Endothelial cell of hepatic sinusoid (primary cell): Measurements from ENCODE around the gene PLCB1.

Experiments
- in situ Hi-C: cut with HindIII; loops from 2 replicates; pipeline ENCODE4 v1.10.0; 2017; ENCODE audit warnings: low sequenced_read_pairs

The PLCB1 gene

DNA sequence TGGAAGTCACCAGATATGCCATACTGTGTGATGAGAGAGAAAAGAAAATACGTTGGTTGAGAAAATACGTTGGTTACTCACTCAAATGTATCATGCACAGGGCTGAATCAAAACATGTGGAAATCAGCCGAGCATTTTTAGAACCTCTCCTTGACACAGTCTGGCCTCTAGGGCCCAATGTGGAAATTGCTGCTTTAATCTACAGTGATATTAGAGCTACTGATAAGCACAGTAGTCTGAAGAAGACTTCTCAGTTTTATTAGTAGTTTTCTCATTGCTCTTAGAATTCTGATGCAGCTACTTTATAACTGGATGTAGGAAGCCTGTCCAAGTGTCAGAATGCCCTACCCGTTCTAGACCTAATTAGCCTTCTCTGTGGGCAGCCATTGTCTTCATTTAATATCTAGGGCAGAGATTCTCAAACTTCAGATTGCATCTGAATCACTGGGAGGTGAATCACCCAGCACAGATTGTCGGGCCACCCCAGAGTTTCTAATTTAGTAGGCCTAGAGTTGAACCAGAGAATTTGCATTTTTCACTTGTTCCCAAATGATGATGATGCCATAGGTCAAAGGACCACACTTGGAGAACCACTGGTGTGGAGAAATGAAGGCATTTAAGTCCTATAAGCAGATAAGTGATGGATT, 229.1 kb downstream of the PLCB1 start:
- in situ Hi-C loops: loop anchor here (25.0 kb wide), 1 partner anchor 351 kb away; no protein-coding TSS in a partner anchor

DNA sequence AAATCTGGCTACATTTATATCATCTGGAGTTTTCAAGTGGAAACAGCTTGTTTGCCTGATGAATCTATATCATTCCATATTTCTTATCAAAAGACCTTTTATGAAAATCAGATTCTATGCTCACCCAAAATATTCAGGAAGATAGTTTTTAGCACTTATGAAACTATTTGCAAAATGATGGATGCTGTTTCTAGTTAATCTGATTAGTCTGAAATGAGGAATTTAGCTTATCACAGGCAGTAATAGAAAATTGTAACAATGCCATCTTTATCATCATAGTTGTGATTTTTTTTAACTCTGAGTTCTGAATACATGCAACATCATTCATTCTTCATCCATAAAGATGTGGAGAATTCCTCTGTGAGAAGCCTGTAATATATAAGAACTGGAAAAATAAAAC, 229.7 kb downstream of the PLCB1 start:
- in situ Hi-C loops: loop anchor here (25.0 kb wide), 1 partner anchor 351 kb away; no protein-coding TSS in a partner anchor

DNA sequence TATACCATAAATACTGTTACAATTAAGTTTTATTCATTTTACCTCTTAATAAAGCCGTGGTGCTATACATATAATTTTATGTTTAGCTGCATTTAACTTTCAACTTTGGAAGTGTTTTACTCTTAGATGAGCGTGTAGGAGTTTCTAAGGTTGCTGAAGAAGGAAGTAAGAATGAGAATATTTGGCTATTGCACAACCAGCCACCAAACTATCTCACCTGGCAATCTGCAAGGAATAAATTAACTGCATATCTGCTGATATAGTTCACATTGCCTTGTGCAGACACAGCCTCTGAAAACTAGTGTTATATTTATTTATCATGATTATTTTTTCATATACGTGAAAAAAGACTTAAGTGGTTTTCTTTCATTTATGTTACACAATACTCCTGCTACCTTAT, 230.4 kb downstream of the PLCB1 start:
- in situ Hi-C loops: loop anchor here (25.0 kb wide), 1 partner anchor 350 kb away; no protein-coding TSS in a partner anchor

DNA sequence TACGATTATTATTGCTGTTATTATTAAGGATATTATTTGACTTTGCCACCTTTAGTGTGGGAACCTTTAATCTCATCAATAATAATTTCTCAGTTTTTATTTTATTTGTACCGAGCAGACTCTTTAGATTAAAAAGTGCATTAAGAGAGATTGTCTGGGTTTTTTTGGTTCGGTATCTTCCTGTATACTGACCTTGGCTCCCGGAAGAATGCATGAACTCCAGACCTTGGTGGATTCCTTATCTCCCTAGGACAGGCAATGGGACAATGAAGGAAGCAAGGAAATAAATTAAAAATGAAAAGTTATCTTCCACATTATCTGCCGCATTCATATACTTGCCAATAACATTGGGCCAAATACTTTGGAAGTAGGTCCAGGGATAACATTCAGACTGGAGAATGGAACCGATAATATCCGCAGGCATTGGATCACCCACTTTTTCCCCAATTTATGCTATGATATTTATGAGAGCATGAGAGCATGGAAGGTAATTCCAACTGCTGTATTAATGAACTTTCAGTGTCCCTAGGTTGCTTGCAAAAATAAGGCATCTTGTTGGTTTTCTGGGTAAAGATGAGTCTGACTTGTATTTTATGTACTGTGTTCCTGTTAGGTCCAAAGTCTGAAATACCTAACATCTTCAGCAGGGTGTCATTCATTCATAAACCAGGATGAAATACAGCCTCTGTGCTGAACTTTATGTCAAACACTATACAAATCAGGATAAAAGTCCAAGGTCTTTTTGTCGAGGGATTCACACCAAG, 232.1 kb downstream of the PLCB1 start:
- in situ Hi-C loops: loop anchor here (25.0 kb wide), 1 partner anchor 348 kb away; no protein-coding TSS in a partner anchor

DNA sequence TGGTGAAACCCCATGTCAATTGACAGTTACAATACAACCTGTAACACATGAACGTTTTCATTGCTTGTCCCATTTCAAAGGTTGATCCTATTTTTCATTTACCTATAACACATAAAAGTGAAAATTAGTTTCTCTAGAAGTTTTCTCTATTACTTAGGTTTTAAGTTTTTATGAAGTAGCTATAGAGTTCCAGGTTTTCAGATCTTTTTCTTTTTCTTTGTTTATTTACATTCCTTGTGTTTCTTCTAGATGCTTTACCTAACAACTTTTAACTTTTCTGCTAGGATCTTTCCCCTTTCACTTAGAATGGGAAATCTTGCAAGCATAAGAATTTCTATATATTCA, 232.6 kb downstream of the PLCB1 start:
- in situ Hi-C loops: loop anchor here (25.0 kb wide), 1 partner anchor 348 kb away; no protein-coding TSS in a partner anchor

DNA sequence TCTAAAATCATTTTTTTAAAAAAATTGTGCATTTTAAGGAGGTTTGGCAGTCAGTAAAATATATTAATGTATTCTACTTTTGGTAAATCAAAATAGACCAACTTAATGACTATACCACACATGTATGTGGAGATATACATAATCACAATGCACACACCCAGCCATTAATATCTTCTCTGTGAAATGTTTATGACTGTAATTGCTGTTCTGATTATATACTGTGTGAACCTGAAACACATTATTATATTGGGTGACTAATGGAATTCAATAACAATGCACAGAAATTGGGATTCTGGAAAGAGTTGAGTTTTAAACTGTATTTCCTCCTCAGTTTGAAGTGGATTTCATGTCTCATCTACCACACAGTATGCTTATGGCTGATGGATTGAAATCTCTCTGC, 233.6 kb downstream of the PLCB1 start:
- in situ Hi-C loops: loop anchor here (25.0 kb wide), 1 partner anchor 347 kb away; no protein-coding TSS in a partner anchor

DNA sequence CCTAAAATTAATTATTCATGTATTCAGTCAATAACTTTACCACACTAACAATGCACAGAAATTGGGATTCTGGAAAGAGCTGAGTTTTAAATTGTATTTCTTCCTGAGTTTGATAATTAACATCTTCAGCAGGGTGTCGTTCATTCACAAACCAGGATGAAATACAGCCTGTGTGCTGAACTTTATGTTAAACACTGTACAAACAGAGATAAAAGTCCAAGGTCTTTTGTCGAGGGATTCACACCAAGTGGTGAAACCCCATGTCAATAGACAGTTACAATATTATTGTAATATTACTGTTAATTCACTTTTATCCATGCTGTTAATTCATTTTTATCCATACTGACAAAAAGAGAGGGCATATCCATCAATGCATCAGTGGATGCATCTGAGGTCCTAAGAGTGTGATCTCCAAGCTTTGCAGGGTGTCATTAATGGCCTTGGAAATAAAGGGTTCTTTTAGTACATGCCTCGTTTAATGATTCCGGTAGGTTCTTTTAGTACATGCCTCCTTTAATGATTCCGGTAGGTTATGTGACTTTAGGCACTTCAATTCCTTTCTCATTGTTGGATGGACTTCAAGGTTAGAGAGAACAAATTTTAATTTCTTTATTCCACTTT, 234.3 kb downstream of the PLCB1 start:
- in situ Hi-C loops: loop anchor here (25.0 kb wide), 1 partner anchor 346 kb away; no protein-coding TSS in a partner anchor

DNA sequence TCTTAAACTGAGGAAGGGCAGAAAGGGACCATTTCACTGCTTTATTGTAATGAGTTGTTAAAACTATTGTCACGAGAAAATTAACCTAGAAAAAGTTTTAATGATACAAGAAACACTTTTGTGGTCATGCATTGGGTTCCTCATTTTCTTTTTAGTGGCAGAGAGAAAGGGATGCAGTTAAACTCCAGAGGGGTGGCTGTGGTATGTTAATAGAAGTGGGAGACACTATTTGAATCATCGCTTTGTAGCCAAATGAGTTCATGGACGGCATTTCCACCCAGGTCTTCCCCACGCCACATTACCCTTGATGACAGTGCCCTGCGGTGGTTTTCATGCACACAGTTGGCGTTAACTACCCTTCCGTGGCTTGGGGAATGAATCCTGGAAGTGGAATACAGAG, 235.6 kb downstream of the PLCB1 start:
- in situ Hi-C loops: loop anchor here (25.0 kb wide), 1 partner anchor 345 kb away; no protein-coding TSS in a partner anchor

DNA sequence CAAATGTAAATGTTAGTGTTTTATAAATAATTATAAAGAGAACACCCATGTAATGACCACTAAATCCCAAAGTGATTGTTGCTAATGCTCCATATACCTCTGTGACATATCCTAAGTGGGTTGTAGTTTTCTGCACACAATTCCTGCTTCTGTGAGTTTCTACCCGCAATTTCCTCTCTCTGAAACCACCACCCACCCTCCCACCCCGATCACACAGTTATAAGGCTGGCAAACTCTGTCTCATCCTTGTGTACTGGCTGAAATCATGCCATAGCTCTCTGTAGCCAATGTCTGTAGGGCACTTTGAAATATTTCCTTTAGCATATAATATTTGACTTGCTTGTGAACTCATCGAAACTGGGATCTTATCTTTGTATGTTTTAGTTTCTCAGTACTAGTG, 236.6 kb downstream of the PLCB1 start:
- in situ Hi-C loops: loop anchor here (25.0 kb wide), 1 partner anchor 344 kb away; no protein-coding TSS in a partner anchor

DNA sequence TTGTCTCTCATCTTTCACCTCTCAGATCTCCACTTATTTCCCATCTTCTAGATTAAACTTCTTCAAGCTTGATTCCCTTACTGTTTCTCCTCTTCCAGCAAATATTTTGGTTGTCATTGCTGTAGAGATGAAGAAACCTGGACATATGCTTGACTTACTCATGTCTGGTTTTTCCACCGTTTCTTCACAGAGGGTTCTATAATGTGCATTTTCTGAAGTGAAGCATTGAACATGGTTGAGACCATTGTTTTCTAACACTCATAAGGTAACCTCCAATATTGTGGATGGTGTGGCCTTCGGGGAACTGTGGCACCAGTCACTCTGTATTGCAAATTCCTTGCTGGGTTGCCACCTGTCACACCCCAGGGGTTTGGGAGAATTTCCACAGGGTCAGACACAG, 237.2 kb downstream of the PLCB1 start:
- in situ Hi-C loops: loop anchor here (25.0 kb wide), 1 partner anchor 343 kb away; no protein-coding TSS in a partner anchor

DNA sequence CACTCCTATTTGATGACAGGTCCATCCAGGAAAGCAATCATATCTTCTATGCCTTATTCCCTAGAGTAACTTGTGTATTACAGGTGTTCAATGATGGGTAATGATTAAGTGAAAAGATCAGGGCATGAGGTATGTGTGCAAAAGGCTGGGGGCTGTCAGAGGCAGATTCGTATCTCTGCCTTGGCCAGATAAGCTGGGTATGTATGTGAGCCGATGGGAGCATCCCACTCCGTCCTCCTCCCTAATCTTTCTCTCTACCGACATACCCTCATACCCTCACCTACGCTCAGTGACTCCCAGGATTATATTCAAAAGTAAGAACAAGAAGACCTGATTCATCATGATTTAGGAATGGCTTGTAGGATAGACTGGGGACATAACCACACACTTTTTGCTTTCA, 238.7 kb downstream of the PLCB1 start:
- in situ Hi-C loops: loop anchor here (5.0 to 25.0 kb wide), 2 partner anchors 87 to 342 kb away; no protein-coding TSS in a partner anchor

DNA sequence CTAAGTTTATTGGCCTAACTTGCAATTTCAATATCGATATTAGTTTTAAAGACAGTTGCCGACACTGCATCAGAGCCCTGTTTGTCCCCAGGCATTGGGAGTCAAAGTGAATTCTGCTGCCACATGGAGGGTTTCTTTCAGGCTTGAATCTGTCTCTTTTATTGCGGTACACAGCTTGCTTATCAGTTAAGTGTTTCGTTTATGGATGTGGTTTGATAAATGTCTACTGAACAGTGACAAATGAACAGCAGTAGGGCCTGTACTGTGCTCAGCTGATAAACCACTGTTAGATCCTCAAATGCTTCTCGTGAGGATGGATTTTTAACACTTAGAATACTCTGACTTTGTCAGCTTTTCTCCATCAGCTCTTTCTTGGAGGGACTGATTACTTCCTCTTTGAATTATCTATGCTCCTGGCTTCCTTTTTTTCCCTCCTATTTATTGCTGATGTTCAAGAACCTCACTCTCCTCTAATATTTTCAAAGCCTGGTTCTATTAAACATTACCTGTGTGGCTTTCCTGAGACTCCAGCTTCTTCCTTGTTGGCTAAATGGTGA, 240.8 kb downstream of the PLCB1 start:
- in situ Hi-C loops: loop anchor here (5.0 to 25.0 kb wide), 2 partner anchors 84 to 339 kb away; no protein-coding TSS in a partner anchor

DNA sequence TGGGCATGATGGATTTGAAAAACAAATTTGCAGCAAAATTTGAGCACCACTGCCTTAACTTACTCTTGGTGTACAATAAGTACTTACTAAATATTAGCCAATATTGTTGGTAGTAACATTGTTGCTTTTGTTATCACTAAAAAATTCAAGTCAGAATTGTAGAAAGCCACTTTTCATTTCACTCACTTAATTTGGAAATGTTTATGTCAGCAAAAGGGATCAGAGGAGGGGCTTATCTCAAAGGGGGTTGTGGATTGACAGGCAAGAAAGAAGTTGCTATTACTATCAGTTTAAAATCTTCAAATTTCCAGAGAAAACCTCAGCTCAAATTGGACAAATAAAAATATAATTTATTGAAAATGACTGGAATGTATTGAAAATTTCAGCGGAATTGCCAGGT, 241.5 kb downstream of the PLCB1 start:
- in situ Hi-C loops: loop anchor here (5.0 to 25.0 kb wide), 2 partner anchors 84 to 339 kb away; no protein-coding TSS in a partner anchor

DNA sequence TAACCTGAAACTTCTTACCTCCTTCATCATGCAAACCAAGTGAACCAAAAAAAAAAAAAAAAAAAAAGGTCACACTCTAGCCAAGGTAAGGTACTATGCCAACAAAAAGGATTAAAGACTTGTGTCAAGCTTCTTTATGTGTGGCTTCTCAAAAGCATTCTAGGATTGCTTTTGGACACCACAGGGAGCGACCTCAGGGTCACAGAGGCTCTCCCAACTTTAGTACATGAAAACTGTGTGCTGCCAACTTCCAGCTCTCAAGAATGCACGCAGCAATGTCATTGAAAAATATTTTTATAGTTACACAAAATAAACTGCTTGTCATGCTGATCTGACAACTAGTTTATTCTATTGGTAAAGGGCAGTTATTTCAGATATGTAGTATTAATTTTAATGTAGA, 243.8 kb downstream of the PLCB1 start:
- in situ Hi-C loops: loop anchor here (25.0 kb wide), 1 partner anchor 239 kb away; the partner anchor contains the start of gene PLCB1

DNA sequence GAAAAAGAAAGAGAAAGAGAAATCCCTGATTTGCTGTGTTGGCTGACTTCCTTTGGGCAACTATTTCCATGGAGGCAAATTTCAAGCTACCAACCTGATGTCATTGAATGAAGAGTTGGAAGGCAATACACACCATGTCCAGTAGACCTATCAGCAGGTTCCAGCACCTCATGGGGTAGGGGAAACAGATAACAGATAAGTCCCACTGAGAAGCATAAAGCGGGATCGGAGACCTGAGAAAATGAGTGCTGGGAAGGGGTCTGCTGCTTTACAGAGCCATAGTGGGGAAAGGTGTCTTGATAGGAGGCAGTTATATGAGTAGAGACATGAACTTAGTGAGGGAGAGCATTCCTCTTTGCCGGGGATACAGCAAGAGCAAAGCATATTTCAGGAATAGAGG, 244.9 kb downstream of the PLCB1 start:
- in situ Hi-C loops: loop anchor here (25.0 kb wide), 1 partner anchor 240 kb away; the partner anchor contains the start of gene PLCB1

DNA sequence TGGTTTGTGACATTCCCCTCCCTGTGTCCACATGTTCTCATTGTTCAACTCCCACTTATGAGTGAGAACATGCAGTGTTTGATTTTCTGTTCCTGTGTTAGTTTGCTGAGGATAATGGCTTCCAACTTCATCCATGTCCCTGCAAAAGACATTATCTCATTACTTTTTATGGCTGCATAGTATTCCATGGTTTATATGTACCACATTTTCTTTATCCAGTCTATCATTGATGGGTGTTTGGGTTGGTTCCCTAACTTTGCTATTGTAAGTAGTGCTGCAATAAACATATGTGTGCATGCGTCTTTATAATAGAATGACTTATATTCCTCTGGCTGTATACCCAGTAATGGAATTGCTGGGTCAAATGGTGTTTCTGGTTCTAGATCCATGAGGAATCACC, 247.1 kb downstream of the PLCB1 start:
- in situ Hi-C loops: loop anchor here (25.0 kb wide), 1 partner anchor 242 kb away; the partner anchor contains the start of gene PLCB1

DNA sequence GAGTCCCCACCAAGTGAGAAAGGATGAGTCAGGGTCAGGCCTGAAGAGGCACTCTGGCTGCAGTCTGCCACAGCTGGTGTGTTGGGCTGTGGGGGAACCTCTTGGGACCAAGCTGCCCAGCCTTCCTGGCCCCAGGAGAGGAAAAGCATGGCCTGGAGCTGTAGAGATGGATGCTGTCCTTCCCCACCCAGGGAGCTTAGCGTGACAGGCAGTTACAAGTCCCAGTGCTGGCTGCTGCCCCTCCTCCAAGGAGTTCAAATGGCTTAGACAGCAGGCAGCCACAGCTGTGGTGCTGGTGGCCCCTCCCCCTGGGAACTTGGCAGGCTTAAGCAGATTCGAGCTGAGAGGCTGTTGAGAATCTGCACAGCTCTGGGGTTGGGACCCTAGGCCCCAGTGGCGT, 253.2 kb downstream of the PLCB1 start:
- in situ Hi-C loops: loop anchor here (25.0 kb wide), 1 partner anchor 248 kb away; the partner anchor contains the start of gene PLCB1

DNA sequence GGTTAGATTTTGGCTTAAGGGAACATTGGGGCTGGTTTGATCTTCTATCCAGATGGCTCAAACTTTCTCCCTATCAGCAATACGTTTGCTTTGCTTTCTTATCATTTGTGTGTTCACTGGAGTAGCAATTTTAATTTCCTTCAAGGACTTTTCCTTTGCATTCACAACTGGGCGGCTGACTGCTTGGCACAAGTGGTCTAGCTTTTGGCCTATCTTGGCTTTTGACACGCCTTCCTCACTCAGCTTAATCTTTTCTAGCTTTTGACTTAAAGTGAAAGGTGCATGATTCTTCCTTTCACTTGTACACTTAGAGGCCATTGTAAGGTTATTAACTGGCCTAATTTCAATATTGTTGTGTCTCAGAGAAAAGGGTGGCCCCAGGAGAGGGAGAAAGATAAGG, 254.9 kb downstream of the PLCB1 start:
- in situ Hi-C loops: loop anchor here (25.0 kb wide), 1 partner anchor 250 kb away; the partner anchor contains the start of gene PLCB1

DNA sequence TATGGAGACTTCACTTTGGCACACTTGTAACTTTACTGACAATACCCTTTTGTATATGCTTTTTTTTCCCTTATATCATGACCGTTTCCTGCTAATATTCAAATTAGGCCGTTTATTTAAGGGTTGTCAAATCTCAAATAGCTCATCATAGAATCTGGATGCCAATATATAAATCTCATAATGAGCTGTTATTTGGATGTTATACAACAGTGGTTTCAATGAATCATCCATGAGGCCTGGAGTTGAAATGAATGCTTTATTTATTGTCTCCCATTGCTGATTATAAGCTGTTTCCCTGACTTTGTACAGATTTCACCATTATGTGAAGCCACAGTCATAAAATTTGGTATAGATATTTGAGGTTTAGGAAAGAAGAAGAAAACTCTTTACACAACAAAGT, 256.1 kb downstream of the PLCB1 start:
- in situ Hi-C loops: loop anchor here (25.0 kb wide), 1 partner anchor 251 kb away; the partner anchor contains the start of gene PLCB1

DNA sequence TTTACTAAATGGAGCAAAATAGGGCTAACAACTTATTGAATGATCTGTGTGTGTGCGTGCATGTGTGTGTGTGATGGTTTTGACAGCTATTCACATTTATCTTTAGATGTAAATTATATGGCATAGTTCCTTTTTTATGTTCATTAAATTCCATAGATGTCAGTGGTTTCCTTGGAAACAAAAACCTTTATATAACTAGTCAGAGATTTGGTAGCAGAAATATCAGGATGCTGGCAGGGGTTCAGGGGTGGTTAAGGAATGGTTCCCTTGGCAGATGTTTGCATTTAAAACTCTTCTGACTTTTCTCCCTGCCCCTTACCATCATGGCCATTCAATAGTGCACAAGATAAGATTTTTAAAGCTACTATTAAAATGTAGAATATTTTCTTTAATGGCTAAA, 256.6 kb downstream of the PLCB1 start:
- in situ Hi-C loops: loop anchor here (25.0 kb wide), 1 partner anchor 251 kb away; the partner anchor contains the start of gene PLCB1
